ENCODE measurements around the gene SEMA3A. TPM values are rescaled to one million over a fixed set of nuclear protein-coding genes. Genes with fewer than 3 reads are reported as not detected.
"Not testable (repeated sequence)": the region's sequence is repeated elsewhere in the genome, so short reads cannot be mapped to it uniquely, and the experiment has no call there.

The SEMA3A gene
- total RNA-seq, 1 experiment from 2014 or later, result 6.3 TPM

GRCh38 chr7:84157171-84157570 lies 37.4 kb downstream of the SEMA3A start:
- Histone ChIP-seq H3K4me3 (no peak overlapping the region), H3K4me2 (no peak overlapping the region)

GRCh38 chr7:84154991-84155781 lies 39.4 kb downstream of the SEMA3A start:
- no peak overlapping the region for H3K4me2 ChIP-seq
- H4K20me1 ChIP-seq (ENCODE audit: insufficient read depth), result no peaks in the 10 kb centered on the region
- intact Hi-C loops (cut with micrococcal nuclease; ENCODE audit: unreplicated experiment), result no loop called here
- ChIA-PET POLR2A (ENCODE audit: unreplicated experiment) (no interaction called here), CTCF (no interaction called here)
- H3F3A ChIP-seq (ENCODE audit: insufficient read depth, low read depth), result no peaks in the 10 kb centered on the region
- BruUV-seq (replicated peaks), result no TSS peak
- peak overlapping the region; percentile 64; the same call in 1 of the 2 replicates for H2AFZ ChIP-seq
- no peaks in the 10 kb centered on the region for H3K9me3 ChIP-seq (ENCODE audit: insufficient read depth, low read depth)
- no peak overlapping the region for H3K4me3 ChIP-seq
- no peaks in the 10 kb centered on the region for H3K79me2 ChIP-seq (ENCODE audit: low read depth)
- no peaks in the 10 kb centered on the region for H3K36me3 ChIP-seq (ENCODE audit: low read depth)
- DNase-seq, result no peak
- TF ChIP-seq EZH2 (IDR thresholded peaks at IDR 0.05; ENCODE audit: low read depth) (no peak), CTCF (conservative IDR thresholded peaks at IDR 0.05) (no peak)
- H3K9me2 ChIP-seq (ENCODE audit: insufficient read depth), result no peaks in the 10 kb centered on the region
- H3K27ac ChIP-seq, result no peak overlapping the region
- no peaks in the 10 kb centered on the region for H3K4me1 ChIP-seq (replicated peaks; ENCODE audit: insufficient read depth)
- no peaks in the 10 kb centered on the region for H3K27me3 ChIP-seq (ENCODE audit: insufficient read depth, low read depth)

More at GRCh38 chr7:84157171-84157570, 37.4 kb downstream of the SEMA3A start:
- Histone ChIP-seq H3K9me2 (ENCODE audit: insufficient read depth) (no peaks in the 10 kb centered on the region), H3K79me2 (ENCODE audit: low read depth) (no peaks in the 10 kb centered on the region), H4K20me1 (ENCODE audit: insufficient read depth) (no peaks in the 10 kb centered on the region), H3K4me1 (replicated peaks; ENCODE audit: insufficient read depth) (no peaks in the 10 kb centered on the region), H3K9me3 (ENCODE audit: insufficient read depth, low read depth) (no peaks in the 10 kb centered on the region), H3K36me3 (ENCODE audit: low read depth) (no peaks in the 10 kb centered on the region), H3F3A (ENCODE audit: insufficient read depth, low read depth) (no peaks in the 10 kb centered on the region), H3K27ac (no peak overlapping the region), H2AFZ (no peak overlapping the region; the same call in 1 of the 2 replicates), H3K27me3 (ENCODE audit: insufficient read depth, low read depth) (no peaks in the 10 kb centered on the region)
- POLR2A ChIA-PET (ENCODE audit: unreplicated experiment), result no interaction called here
- intact Hi-C loops (cut with micrococcal nuclease; ENCODE audit: unreplicated experiment), result no loop called here
- no peak for TF ChIP-seq EZH2 (IDR thresholded peaks at IDR 0.05; ENCODE audit: low read depth)
- no peak for TF ChIP-seq CTCF (conservative IDR thresholded peaks at IDR 0.05)
- no peak for DNase-seq
- CTCF ChIA-PET, result no interaction called here
- no TSS peak for BruUV-seq (replicated peaks)

GRCh38 chr7:84152995-84153394 lies 41.6 kb downstream of the SEMA3A start:
- intact Hi-C loops (cut with micrococcal nuclease; ENCODE audit: unreplicated experiment), result no loop called here
- POLR2A ChIA-PET (ENCODE audit: unreplicated experiment), result interaction anchor here (0.9 kb wide), 1 partner anchor 142 kb away, joined by 5 read pairs; no protein-coding TSS in a partner anchor

GRCh38 chr7:84150370-84150769 lies 44.2 kb downstream of the SEMA3A start:
- H3K4me2 ChIP-seq; BruUV-seq (replicated peaks); H3K79me2 ChIP-seq (ENCODE audit: low read depth); CTCF ChIA-PET; H3K27me3 ChIP-seq (ENCODE audit: insufficient read depth, low read depth); DNase-seq; H3K9me3 ChIP-seq (ENCODE audit: insufficient read depth, low read depth); H3F3A ChIP-seq (ENCODE audit: insufficient read depth, low read depth); H4K20me1 ChIP-seq (ENCODE audit: insufficient read depth); H3K4me3 ChIP-seq; H3K27ac ChIP-seq; H3K4me1 ChIP-seq (replicated peaks; ENCODE audit: insufficient read depth); POLR2A ChIA-PET (ENCODE audit: unreplicated experiment); H3K36me3 ChIP-seq (ENCODE audit: low read depth); H2AFZ ChIP-seq; H3K9me2 ChIP-seq (ENCODE audit: insufficient read depth); intact Hi-C loops (cut with micrococcal nuclease; ENCODE audit: unreplicated experiment): not testable (repeated sequence)

More at GRCh38 chr7:84152995-84153394, 41.6 kb downstream of the SEMA3A start:
- Histone ChIP-seq H3K4me3 (no peak overlapping the region), H3K4me2 (no peak overlapping the region), H3K36me3 (ENCODE audit: low read depth) (no peaks in the 10 kb centered on the region), H3K79me2 (ENCODE audit: low read depth) (no peaks in the 10 kb centered on the region), H4K20me1 (ENCODE audit: insufficient read depth) (no peaks in the 10 kb centered on the region), H3K4me1 (replicated peaks; ENCODE audit: insufficient read depth) (no peaks in the 10 kb centered on the region), H3K27me3 (ENCODE audit: insufficient read depth, low read depth) (no peaks in the 10 kb centered on the region), H3K27ac (no peak overlapping the region), H3K9me2 (ENCODE audit: insufficient read depth) (no peaks in the 10 kb centered on the region; the same call in 1 of the 2 replicates), H2AFZ (no peak overlapping the region), H3F3A (ENCODE audit: insufficient read depth, low read depth) (no peaks in the 10 kb centered on the region), H3K9me3 (ENCODE audit: insufficient read depth, low read depth) (no peaks in the 10 kb centered on the region)
- no peak for TF ChIP-seq CTCF (conservative IDR thresholded peaks at IDR 0.05)
- no peak for TF ChIP-seq EZH2 (IDR thresholded peaks at IDR 0.05; ENCODE audit: low read depth)
- CTCF ChIA-PET, result no interaction called here
- DNase-seq, result no peak
- no TSS peak for BruUV-seq (replicated peaks)

Measured in PC-9 (cell line).